ENCODE data around the gene RPL10.
"Not testable (repeated sequence)": the region's sequence is repeated elsewhere in the genome, so short reads cannot be mapped to it uniquely, and the experiment has no call there.

The RPL10 gene

DNA sequence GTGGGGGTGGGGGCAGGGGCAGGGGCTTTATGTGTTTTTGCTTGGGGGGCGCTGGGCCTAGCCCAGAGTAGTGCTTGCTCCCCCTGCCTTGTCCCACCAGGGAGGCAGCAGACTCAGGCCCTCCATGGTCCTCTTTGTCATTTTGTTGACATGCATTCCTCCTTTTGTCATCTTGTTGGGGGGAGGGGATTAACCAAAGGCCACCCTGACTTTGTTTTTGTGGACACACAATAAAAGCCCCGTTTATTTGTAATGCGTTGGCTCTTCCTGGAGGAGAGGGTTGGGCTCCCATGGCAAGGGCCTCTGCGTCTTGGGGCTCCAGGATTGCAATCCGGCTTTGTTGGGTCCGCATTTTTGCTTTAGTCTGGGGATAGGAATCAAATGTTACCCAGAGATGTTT, 16.9 kb upstream of the RPL10 start:
- TF ChIP-seq Cebpa-rat (IDR thresholded peaks at IDR 0.05), result no peak
- no peak overlapping the region for H3K4me3 ChIP-seq
- peaks cover 0 to 27% (median 11%) of the 10 kb centered on the region in 11 experiments; a peak in 9 of 22 replicates for H4K20me1 ChIP-seq
- peaks cover 0 to 11% (median 0%) of the 10 kb centered on the region in 11 experiments; a peak in 5 of 22 replicates for H3K27me3 ChIP-seq
- H3K9me3 ChIP-seq (replicated peaks in 1 of 11), result peaks cover 26 to 54% (median 44%) of the 10 kb centered on the region in 11 experiments
- H3K9ac ChIP-seq, result peak overlapping the region in 1 of 11 experiments; percentile 3; a peak in 2 of 22 replicates
- H3K4me2 ChIP-seq, result no peak overlapping the region
- H3K27ac ChIP-seq, result no peak overlapping the region
- peaks cover 0 to 9% (median 0%) of the 10 kb centered on the region in 11 experiments; a peak in 4 of 22 replicates for H3K36me3 ChIP-seq
- peaks cover 27 to 32% (median 30%) of the 10 kb centered on the region in 10 experiments for H3K4me1 ChIP-seq

DNA sequence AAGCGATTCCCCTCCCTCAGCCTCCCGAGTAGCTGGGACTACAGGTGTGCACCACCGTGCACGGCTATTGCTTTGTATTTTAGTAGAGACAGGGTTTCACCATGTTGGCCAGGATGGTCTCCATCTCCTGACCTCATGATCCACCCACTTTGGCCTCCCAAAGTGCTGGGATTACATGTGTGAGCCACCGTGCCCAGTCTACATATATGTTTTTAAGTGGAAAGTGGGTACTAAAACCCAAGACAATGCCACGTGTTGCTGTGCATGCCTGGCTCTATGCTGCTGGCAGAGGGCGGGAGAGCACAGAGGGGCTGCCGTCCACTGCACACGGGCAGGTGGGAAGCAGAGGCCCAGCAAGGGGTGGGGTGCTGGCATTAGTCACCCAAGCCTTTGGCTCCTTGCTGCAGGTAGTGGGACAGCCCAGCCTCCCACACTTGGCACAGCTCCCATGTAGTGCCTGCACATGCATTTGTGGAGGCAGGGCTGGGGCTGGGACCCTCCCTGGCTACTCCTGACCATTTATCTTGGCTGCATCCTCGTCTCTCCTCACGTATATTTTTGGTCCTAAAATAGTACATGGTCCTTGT, 15.6 kb upstream of the RPL10 start:
- TF ChIP-seq Cebpa-rat (IDR thresholded peaks at IDR 0.05), result no peak
- no peak overlapping the region for H3K27ac ChIP-seq
- H3K27me3 ChIP-seq, result peaks cover 0 to 11% (median 0%) of the 10 kb centered on the region in 11 experiments; a peak in 4 of 22 replicates
- H3K9me3 ChIP-seq (replicated peaks in 1 of 11), result peaks cover 22 to 47% (median 40%) of the 10 kb centered on the region in 11 experiments
- no peak overlapping the region for H3K4me3 ChIP-seq
- no peak overlapping the region for H3K4me2 ChIP-seq
- H3K9ac ChIP-seq, result no peak overlapping the region
- peaks cover 21 to 25% (median 23%) of the 10 kb centered on the region in 10 experiments for H3K4me1 ChIP-seq
- peaks cover 0 to 9% (median 0%) of the 10 kb centered on the region in 11 experiments; a peak in 4 of 22 replicates for H3K36me3 ChIP-seq
- H4K20me1 ChIP-seq, result peaks cover 0 to 27% (median 11%) of the 10 kb centered on the region in 11 experiments; a peak in 9 of 22 replicates

DNA sequence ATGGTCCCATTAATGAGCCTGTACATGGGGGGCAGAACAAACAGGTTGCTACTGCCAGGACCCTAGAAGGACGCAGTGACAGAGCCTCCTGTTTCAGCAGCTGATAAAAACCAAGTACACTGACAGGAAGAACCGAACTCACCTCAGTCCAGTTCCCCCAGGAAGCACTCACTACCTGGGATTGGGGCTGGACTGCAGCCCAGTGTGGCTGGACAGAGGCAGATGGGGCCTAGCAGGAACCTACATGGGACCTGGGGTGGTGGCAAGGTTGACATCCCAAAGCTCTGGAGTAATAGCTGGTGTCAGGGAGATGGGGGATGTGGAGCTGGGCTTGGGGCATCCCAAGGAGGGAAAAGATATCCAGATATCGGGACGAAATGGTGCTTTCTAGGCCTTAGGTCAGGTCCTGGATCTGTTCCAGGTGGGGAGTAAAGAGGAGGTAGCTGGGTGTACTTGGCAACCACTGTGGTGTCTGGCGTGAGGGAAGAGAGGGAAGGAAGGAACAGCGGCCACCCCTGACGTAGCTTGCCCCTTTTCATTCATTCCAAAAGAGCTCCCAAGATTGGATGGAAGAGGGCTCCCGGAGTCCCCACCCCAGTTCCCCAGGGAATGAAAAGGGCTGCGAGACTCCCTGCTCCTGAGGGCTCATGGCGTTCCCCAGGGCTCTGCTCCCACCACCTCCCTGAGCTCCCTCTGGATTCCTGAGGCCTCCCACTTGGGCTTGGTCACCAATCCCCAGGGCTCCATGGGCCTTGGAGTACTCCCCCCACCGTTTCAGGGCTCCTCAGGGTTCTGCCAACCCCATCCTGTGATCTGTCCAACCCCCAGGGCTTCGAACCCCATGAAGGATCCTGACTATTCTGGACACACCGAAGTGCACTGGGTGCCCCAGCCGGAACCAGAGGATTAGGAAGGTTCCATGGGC, 14.6 kb upstream of the RPL10 start:
- no peak for TF ChIP-seq Cebpa-rat (IDR thresholded peaks at IDR 0.05)
- H3K36me3 ChIP-seq, result peaks cover 0 to 9% (median 0%) of the 10 kb centered on the region in 11 experiments; a peak in 4 of 22 replicates

GRCh38 chrX:154384284-154384892, 13.8 kb upstream of the RPL10 start:
- peak overlapping the region in 3 of 11 experiments; percentile 6 to 41 (median 11); a peak in 3 of 22 replicates for H3K9ac ChIP-seq
- peaks cover 0 to 9% (median 0%) of the 10 kb centered on the region in 11 experiments; a peak in 4 of 22 replicates for H3K36me3 ChIP-seq
- peaks cover 0 to 27% (median 11%) of the 10 kb centered on the region in 11 experiments; a peak in 9 of 22 replicates for H4K20me1 ChIP-seq
- no peak overlapping the region for H3K4me3 ChIP-seq
- no peak for TF ChIP-seq Cebpa-rat (IDR thresholded peaks at IDR 0.05)
- peaks cover 14 to 18% (median 16%) of the 10 kb centered on the region in 10 experiments for H3K4me1 ChIP-seq
- peak overlapping the region in 9 of 11 experiments; percentile 21 to 73 (median 45); a peak in 15 of 22 replicates for H3K4me2 ChIP-seq
- H3K27me3 ChIP-seq, result peaks cover 0 to 11% (median 0%) of the 10 kb centered on the region in 11 experiments; a peak in 4 of 22 replicates
- peak overlapping the region in 3 of 11 experiments; percentile 16 to 43 (median 33); a peak in 5 of 22 replicates for H3K27ac ChIP-seq
- peaks cover 3 to 29% (median 22%) of the 10 kb centered on the region in 11 experiments; a peak in 21 of 22 replicates for H3K9me3 ChIP-seq (replicated peaks in 1 of 11)

More for the DNA sequence above, 14.6 kb upstream of the RPL10 start:
- H3K9me3 ChIP-seq (replicated peaks in 1 of 11), result peaks cover 11 to 37% (median 29%) of the 10 kb centered on the region in 11 experiments
- peaks cover 0 to 11% (median 0%) of the 10 kb centered on the region in 11 experiments; a peak in 4 of 22 replicates for H3K27me3 ChIP-seq
- H3K4me1 ChIP-seq, result peaks cover 14 to 18% (median 16%) of the 10 kb centered on the region in 10 experiments
- no peak overlapping the region; a peak in 2 of 22 replicates for H3K27ac ChIP-seq
- H3K4me2 ChIP-seq, result peak overlapping the region in 4 of 11 experiments; percentile 21 to 73 (median 56); a peak in 3 of 22 replicates
- H4K20me1 ChIP-seq, result peaks cover 0 to 27% (median 11%) of the 10 kb centered on the region in 11 experiments; a peak in 9 of 22 replicates
- H3K9ac ChIP-seq, result peak overlapping the region in 1 of 11 experiments; percentile 11; a peak in 2 of 22 replicates
- H3K4me3 ChIP-seq, result no peak overlapping the region

- H3K9me3 ChIP-seq (replicated peaks in 1 of 11), result peaks cover 0 to 14% (median 6%) of the 10 kb centered on the region in 11 experiments; a peak in 5 of 22 replicates
- not testable (repeated sequence) for H3K4me1 ChIP-seq, H3K4me2 ChIP-seq, H3K36me3 ChIP-seq, H3K27me3 ChIP-seq, H3K4me3 ChIP-seq, H4K20me1 ChIP-seq, H3K27ac ChIP-seq, H3K9ac ChIP-seq
These were observed 10.1 kb upstream of the RPL10 start for GRCh38 chrX:154388094-154388493.

DNA sequence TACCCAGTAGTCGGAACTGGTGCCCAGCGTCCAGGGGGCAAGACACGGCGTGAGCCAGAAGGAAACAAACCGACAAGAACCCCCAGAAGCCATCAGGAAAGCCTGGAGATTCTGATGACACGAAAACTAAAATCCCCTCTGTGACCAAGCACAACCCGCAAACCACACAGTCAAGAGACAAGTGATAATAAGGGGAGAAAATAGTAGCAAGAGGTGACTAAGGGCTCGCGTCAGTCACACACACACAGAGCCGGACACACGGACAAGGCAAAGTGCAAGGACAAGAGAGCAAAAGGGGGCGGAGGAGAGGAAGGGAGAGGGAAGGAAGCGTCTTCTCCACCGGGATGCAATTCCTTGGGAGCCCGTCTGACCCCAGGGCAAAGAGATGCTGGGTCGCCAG, 9.5 kb upstream of the RPL10 start:
- not testable (repeated sequence) for H3K4me2 ChIP-seq, H3K9ac ChIP-seq, H3K4me1 ChIP-seq, H3K4me3 ChIP-seq, H3K36me3 ChIP-seq, H3K27ac ChIP-seq, H3K27me3 ChIP-seq, H4K20me1 ChIP-seq
- H3K9me3 ChIP-seq (replicated peaks in 1 of 11), result peaks cover 0 to 11% (median 6%) of the 10 kb centered on the region in 11 experiments; a peak in 5 of 22 replicates

GRCh38 chrX:154389812-154390747, 8.1 kb upstream of the RPL10 start:
- H3K9me3 ChIP-seq (replicated peaks in 1 of 11); H3K4me3 ChIP-seq; H3K4me1 ChIP-seq; H3K4me2 ChIP-seq; H3K27ac ChIP-seq; H3K36me3 ChIP-seq; H3K27me3 ChIP-seq; H3K9ac ChIP-seq; H4K20me1 ChIP-seq: not testable (repeated sequence)

- peaks cover 0 to 23% (median 5%) of the 10 kb centered on the region in 11 experiments; a peak in 8 of 22 replicates for H3K27me3 ChIP-seq
- peaks cover 24 to 27% (median 26%) of the 10 kb centered on the region in 11 experiments; a peak in 21 of 22 replicates for H4K20me1 ChIP-seq
- peak overlapping the region in 6 of 11 experiments; percentile 97 to 99 (median 98); a peak in 9 of 22 replicates for H3K27ac ChIP-seq
- H3K9ac ChIP-seq, result peak overlapping the region in 9 of 11 experiments; percentile 94 to 100 (median 96); a peak in 18 of 22 replicates
- peaks cover 0 to 20% (median 9%) of the 10 kb centered on the region in 10 experiments; a peak in 13 of 20 replicates for H3K4me1 ChIP-seq
- peak overlapping the region in 7 of 10 experiments; percentile 54 to 86 (median 78); a peak in 12 of 20 replicates for H3K4me3 ChIP-seq
- H3K36me3 ChIP-seq, result peaks cover 22 to 26% (median 24%) of the 10 kb centered on the region in 11 experiments
- H3K9me3 ChIP-seq (replicated peaks in 1 of 11), result peaks cover 16 to 38% (median 28%) of the 10 kb centered on the region in 11 experiments; a peak in 21 of 22 replicates
- peak overlapping the region in 9 of 11 experiments; percentile 14 to 90 (median 82); a peak in 16 of 22 replicates for H3K4me2 ChIP-seq
These were observed 1.8 kb upstream of the RPL10 start for GRCh38 chrX:154396363-154396762.
